ENCODE data around the gene PIK3R2. TPM values are rescaled to one million over a fixed set of nuclear protein-coding genes. Genes with fewer than 3 reads are reported as not detected.
A peak's percentile ranks its signal among the peaks of the same experiment; 100 is the strongest.
"Not testable (repeated sequence)": the region's sequence is repeated elsewhere in the genome, so short reads cannot be mapped to it uniquely, and the experiment has no call there.

Gene PIK3R2
- 10 to 100 TPM; 12.2 to 38.1 (median 15.7) TPM for total RNA-seq

DNA sequence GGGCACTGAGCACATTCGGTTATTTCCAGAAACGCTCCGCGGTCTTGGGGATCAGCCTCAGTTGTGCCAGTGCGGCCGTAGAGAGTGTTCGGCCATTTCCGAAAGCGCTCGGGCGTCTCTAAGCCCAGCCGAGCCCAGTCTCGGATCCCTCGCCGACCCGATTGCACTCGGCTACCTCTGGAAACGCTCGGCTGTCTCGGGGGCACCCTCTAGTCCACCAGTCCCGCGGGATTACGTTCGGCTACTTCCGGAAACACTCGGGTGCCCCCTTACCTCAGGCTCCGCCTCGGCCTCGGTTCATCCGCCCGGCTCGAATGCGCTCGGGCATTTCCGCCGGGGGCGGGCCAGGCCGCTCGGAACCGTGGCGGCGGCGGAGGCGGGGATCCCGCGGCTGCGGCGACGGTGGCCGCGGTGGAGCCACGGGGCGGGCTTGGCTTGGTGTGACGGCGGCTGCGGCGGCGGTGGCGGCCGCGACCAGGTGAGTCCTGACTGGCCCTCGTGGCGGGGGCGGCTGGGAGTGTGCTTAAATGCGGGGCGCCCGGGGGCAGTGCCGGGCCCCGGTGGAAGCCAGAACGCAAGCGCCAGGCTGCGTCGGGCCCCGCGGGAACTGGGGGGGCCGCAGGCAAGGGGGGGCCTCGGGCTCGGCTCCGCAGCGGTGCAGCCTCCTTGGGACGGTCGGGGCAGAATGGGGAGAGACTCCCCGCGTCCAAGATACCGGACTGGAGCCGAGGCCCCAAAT lies at the start of gene PIK3R2:
Gene PIK3R2 (plus strand): TSS at position 347 of the 739 bp plus-strand sequence. CDS start 2,717 bp downstream, outside the sequence.
- WGBS, 2 donors, result 0% methylated on average over 20 to 71 of the region's 86 CpGs

DNA sequence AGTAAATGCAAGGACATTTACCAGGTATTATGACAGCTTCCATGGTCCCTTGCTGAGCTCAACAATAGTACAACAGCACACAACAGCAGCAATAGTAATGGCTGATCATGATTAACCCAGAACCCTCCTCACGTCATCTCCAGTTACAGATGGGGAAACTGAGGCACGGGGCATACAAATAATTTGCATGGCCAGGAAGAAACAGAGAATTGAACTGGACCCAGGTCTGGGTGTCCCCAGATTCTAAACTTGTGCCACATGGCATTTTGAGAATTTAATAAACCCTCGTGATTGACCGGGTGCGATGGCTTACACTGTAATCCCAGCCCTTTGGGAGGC lies 48.2 kb upstream of the PIK3R2 start:
- TF ChIP-seq EP300 (IDR thresholded peaks at IDR 0.05) (no peak), POLR2A (IDR thresholded peaks at IDR 0.05) (no peak)
- TF ChIP-seq, protein P1, sequence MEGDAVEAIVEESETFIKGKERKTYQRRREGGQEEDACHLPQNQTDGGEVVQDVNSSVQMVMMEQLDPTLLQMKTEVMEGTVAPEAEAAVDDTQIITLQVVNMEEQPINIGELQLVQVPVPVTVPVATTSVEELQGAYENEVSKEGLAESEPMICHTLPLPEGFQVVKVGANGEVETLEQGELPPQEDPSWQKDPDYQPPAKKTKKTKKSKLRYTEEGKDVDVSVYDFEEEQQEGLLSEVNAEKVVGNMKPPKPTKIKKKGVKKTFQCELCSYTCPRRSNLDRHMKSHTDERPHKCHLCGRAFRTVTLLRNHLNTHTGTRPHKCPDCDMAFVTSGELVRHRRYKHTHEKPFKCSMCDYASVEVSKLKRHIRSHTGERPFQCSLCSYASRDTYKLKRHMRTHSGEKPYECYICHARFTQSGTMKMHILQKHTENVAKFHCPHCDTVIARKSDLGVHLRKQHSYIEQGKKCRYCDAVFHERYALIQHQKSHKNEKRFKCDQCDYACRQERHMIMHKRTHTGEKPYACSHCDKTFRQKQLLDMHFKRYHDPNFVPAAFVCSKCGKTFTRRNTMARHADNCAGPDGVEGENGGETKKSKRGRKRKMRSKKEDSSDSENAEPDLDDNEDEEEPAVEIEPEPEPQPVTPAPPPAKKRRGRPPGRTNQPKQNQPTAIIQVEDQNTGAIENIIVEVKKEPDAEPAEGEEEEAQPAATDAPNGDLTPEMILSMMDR (IDR thresholded peaks at IDR 0.05), result no peak
- 68 to 80% methylated on average over 5 of the region's 5 CpGs for WGBS, 2 donors

More for the DNA sequence above, at the start of gene PIK3R2:
- TF ChIP-seq EP300 (IDR thresholded peaks at IDR 0.05) (peak; percentile 32 to 34), POLR2A (IDR thresholded peaks at IDR 0.05) (peak; percentile 41 to 81)
- TF ChIP-seq, protein P1 (IDR thresholded peaks at IDR 0.05), result peak in 1 of 5 experiments; percentile 27
- Histone ChIP-seq H3K27ac (peak within 1 kb of the TSS; percentile 88 to 95 (median 92)), H3K4me3 (peak within 1 kb of the TSS; percentile 66 to 92 (median 76)), H3K4me1 (peaks cover 0 to 59% (median 36%) of the 10 kb centered on the region in 4 donors), H3K27me3 (no peaks in the 10 kb centered on the region), H3K36me3 (peaks cover 0 to 34% (median 0%) of the 10 kb centered on the region in 3 donors), H3K9me3 (no peaks in the 10 kb centered on the region)
- peak; percentile 100 for DNase-seq (ENCODE audit: low spot score in 2 of 2)

DNA sequence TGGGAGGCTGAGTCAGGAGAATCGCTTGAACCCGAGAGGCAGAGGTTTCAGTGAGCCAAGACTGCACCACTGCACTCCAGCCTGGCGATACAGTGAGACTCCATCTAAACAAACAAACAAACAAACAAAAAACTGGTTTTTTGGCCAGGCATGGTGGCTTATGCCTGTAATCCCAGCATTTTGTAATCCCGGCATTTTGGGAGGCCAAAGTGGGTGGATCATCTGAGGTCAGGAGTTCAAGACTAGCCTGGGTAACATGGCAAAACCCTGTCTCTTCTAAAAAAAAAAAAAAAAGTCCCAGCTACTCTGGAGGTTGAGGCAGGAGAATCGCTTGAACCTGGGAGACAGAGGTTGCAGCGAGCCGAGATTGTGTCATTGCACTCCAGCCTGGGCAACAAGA lies 47.7 kb upstream of the PIK3R2 start:
- peaks cover 0 to 22% of the 10 kb centered on the region in 2 donors for H3K27me3 ChIP-seq
- not testable (repeated sequence) for DNase-seq (ENCODE audit: low spot score in 2 of 2)
- 77 to 86% methylated on average over 7 of the region's 7 CpGs for WGBS, 2 donors

More for the DNA sequence above, 48.2 kb upstream of the PIK3R2 start:
- H3K4me3 ChIP-seq, result peak overlapping the region; percentile 1 to 44 (median 26)
- peaks cover 0 to 20% of the 10 kb centered on the region in 2 donors for H3K27me3 ChIP-seq
- H3K36me3 ChIP-seq, result no peaks in the 10 kb centered on the region
- no peak for DNase-seq (ENCODE audit: low spot score in 2 of 2)
- peaks cover 0 to 35% (median 6%) of the 10 kb centered on the region in 4 donors for H3K4me1 ChIP-seq
- no peaks in the 10 kb centered on the region for H3K9me3 ChIP-seq
- H3K27ac ChIP-seq, result peak overlapping the region; percentile 44 to 86 (median 72)

DNA sequence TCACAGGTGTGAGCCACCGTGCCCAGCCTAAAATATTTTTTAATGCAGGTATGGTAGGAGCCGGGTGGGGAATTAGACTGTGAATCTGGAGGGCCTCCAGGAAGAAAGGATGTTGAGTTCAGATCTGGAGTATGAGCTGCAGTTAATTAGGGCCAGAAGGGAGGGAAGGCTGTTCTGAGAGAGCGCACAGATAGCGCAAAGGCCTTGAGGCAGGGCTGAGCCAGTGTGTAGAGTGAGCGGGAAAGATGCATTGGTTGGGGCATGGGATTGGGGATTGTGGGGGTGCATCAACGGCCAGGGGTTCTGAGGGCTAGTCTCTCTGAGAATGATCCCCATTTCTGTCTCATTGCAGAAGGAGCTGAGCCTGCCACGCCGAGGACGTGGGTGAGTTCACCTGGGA lies 45.7 kb upstream of the PIK3R2 start:
- no peak for DNase-seq (ENCODE audit: low spot score in 2 of 2)
- Histone ChIP-seq H3K27me3 (peaks cover 0 to 17% of the 10 kb centered on the region in 2 donors), H3K36me3 (no peaks in the 10 kb centered on the region), H3K4me3 (no peak overlapping the region), H3K4me1 (peaks cover 0 to 46% (median 15%) of the 10 kb centered on the region in 4 donors), H3K9me3 (no peaks in the 10 kb centered on the region), H3K27ac (no peak overlapping the region)
- TF ChIP-seq POLR2A (IDR thresholded peaks at IDR 0.05) (no peak), EP300 (IDR thresholded peaks at IDR 0.05) (no peak)
- TF ChIP-seq, protein P1 (IDR thresholded peaks at IDR 0.05), result no peak
- 86 to 94% methylated on average over 9 of the region's 9 CpGs for WGBS, 2 donors

More for the DNA sequence above, 47.7 kb upstream of the PIK3R2 start:
- H3K36me3 ChIP-seq, H3K9me3 ChIP-seq, H3K4me3 ChIP-seq: not testable (repeated sequence)
- Histone ChIP-seq H3K27ac (peak overlapping the region in 1 of 4 donors; percentile 86), H3K4me1 (peaks cover 0 to 40% (median 8%) of the 10 kb centered on the region in 4 donors)

DNA sequence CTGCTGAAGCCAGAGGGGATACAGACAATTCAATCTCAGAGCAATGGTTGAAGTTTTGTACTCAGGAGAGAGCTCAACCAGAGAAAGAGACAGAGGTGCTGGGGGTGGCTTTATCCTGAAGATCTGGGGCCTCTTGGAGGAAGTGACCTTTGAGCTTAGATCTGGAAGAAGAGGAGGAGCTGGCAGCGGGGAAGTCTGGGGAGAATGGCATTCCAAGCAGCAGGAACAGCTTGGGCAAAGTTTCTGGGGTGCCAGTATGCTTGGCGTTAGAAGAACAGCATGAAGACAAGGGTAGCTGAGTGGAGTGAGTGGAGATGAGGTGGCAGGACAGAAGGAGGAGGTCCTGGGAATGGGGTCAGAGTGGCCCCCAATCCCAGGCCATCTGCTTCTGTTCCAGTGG lies 44.1 kb upstream of the PIK3R2 start:
- H3K4me1 ChIP-seq, result peaks cover 0 to 42% (median 13%) of the 10 kb centered on the region in 4 donors
- no peak for DNase-seq (ENCODE audit: low spot score in 2 of 2)
- H3K36me3 ChIP-seq, result no peaks in the 10 kb centered on the region
- peak overlapping the region in 3 of 4 donors; percentile 69 to 87 (median 84) for H3K27ac ChIP-seq
- no peak for TF ChIP-seq EP300 (IDR thresholded peaks at IDR 0.05)
- TF ChIP-seq, protein P1 (IDR thresholded peaks at IDR 0.05), result no peak
- TF ChIP-seq POLR2A (IDR thresholded peaks at IDR 0.05), result no peak
- peak overlapping the region in 1 of 4 donors; percentile 63 for H3K4me3 ChIP-seq
- peaks cover 0 to 12% of the 10 kb centered on the region in 2 donors for H3K27me3 ChIP-seq
- 49 to 51% methylated on average over 2 of the region's 2 CpGs for WGBS, 2 donors
- no peaks in the 10 kb centered on the region for H3K9me3 ChIP-seq
